Endothelial cell of umbilical vein (primary cell): Measurements from ENCODE around the gene VPS9D1. TPM values are rescaled to one million over a fixed set of nuclear protein-coding genes. Genes with fewer than 3 reads are reported as not detected.
"Not testable (repeated sequence)": the region's sequence is repeated elsewhere in the genome, so short reads cannot be mapped to it uniquely, and the experiment has no call there.

Source experiments
- BruUV-seq: library from RNA; stranded (reverse); fragments of 400-500 nt; replicated peaks from 2 replicates; lab custom pipeline; 2021; lab: Mats Ljungman, UMichigan
- CTCF ChIA-PET: fragments of 300-600, 350-600 bp; sonication (Branson Sonifier 250); formaldehyde crosslinking; loops from one replicate; lab custom pipeline; 2021; ENCODE audit warnings: antibody characterized with exemption, inconsistent platforms; lab: Charles Lee
- POLR2A ChIA-PET: fragments of 300-600, 350-600 bp; sonication (Branson Sonifier 250); formaldehyde crosslinking; loops from one replicate; lab custom pipeline; 2021; ENCODE audit warnings: antibody characterized with exemption, inconsistent platforms; lab: Charles Lee
- DNase-seq: peaks from one replicate; pipeline ENCODE4 v3.0.0-alpha.2; 2011; ENCODE audit warnings: low read depth, low spot score
- FAIRE-seq: peaks from 2 replicates; lab custom pipeline; 2011; peaks lifted over from hg19 to GRCh38; lab: Jason Lieb, UNC
- H2AFZ ChIP-seq: 2 replicates; pipeline ENCODE4 v1.6.0; 2012; ENCODE audit warnings: low read depth, low read length, control low read depth, inconsistent platforms
- H3K27ac ChIP-seq: 2 replicates; pipeline ENCODE4 v1.5.1; 2011; ENCODE audit warnings: low read depth, mild to moderate bottlenecking, control low read depth, low read length, moderate library complexity; ENCODE audit not compliant: insufficient read depth
- H3K27me3 ChIP-seq, 2 experiments: 2 replicates each; pipeline versions ENCODE4 v1.6.0 to v1.6.1; 2011; ENCODE audit warnings: low read length in 2 of 2, mixed read lengths in 1 of 2; ENCODE audit not compliant: control insufficient read depth in 2 of 2, insufficient read depth in 2 of 2
- H3K36me3 ChIP-seq, 2 experiments: 2 replicates in 1 of 2; 3 replicates in 1 of 2; pipeline ENCODE4 v1.5.1; 2011; ENCODE audit warnings: low read length in 2 of 2, mild to moderate bottlenecking in 1 of 2, moderate library complexity in 1 of 2; ENCODE audit not compliant: control insufficient read depth in 2 of 2, insufficient read depth in 2 of 2; ENCODE audit errors: extremely low read depth in 1 of 2
- H3K4me1 ChIP-seq: 3 replicates; pipeline ENCODE4 v1.5.1; 2011; ENCODE audit warnings: mild to moderate bottlenecking, low read length; ENCODE audit not compliant: control insufficient read depth, insufficient read depth; ENCODE audit errors: extremely low read depth
- H3K4me2 ChIP-seq: 2 replicates; pipeline ENCODE4 v1.6.1; 2011; ENCODE audit warnings: low read length, control low read depth, mixed read lengths; ENCODE audit not compliant: insufficient read depth
- H3K4me3 ChIP-seq, 3 experiments: fragments of 200-600 bp in 1 of 3; sonication (generic), shearing (Covaris generic) in 1 of 3; replicated peaks in 1 of 3; 2 replicates each; pipeline ENCODE4 v1.5.1; 2011 to 2016; ENCODE audit warnings: control low read depth in 3 of 3, low read length in 3 of 3, mild to moderate bottlenecking in 2 of 3, inconsistent platforms in 1 of 3, low read depth in 1 of 3, moderate library complexity in 1 of 3; ENCODE audit not compliant: insufficient read depth in 1 of 3
- H3K79me2 ChIP-seq: 2 replicates; pipeline ENCODE4 v1.6.0; 2012; ENCODE audit warnings: low read length, inconsistent platforms; ENCODE audit not compliant: control insufficient read depth, insufficient read depth
- H3K9ac ChIP-seq: replicated peaks from 2 replicates; pipeline ENCODE3; 2011; ENCODE audit warnings: low read length, control low read depth; ENCODE audit not compliant: insufficient read depth; ENCODE audit errors: extremely low read depth
- H3K9me1 ChIP-seq: replicated peaks from 3 replicates; pipeline ENCODE4 v1.6.0; 2011; ENCODE audit warnings: mild to moderate bottlenecking, low read length; ENCODE audit not compliant: control insufficient read depth, insufficient read depth; ENCODE audit errors: extremely low read depth
- H3K9me3 ChIP-seq: replicated peaks from 2 replicates; pipeline ENCODE4 v1.5.1; 2012; ENCODE audit warnings: low read length, inconsistent platforms; ENCODE audit not compliant: control insufficient read depth, insufficient read depth
- H4K20me1 ChIP-seq: replicated peaks from 2 replicates; pipeline ENCODE3; 2011; ENCODE audit warnings: mild to moderate bottlenecking, low read length; ENCODE audit not compliant: control insufficient read depth, insufficient read depth; ENCODE audit errors: extremely low read depth
- dilution Hi-C: fragments of 300-500 bp; cut with MboI; formaldehyde crosslinking; loops from one replicate; pipeline ENCODE4 v1.15.0; 2019; ENCODE audit warnings: low sequenced_read_pairs; ENCODE audit not compliant: extremely low pct_ligation_motif_present
- intact Hi-C: fragments of 100-400 bp; cut with micrococcal nuclease; formaldehyde crosslinking; loops from one replicate; pipeline ENCODE4 v1.10.0; 2022
- polyA plus RNA-seq, 4 experiments: library from polyadenylated mRNA; depleted of rRNA in 3 of 4; stranded (reverse) in 3 of 4; unstranded in 1 of 4; fragments of >200 nt; gene quantifications; 2 replicates each; pipeline versions ENCODE4 v1.2.1 to v1.2.3, GENCODE V29; 2011 to 2012; ENCODE audit warnings: missing spikeins in 1 of 4
- total RNA-seq: library from RNA; stranded (reverse); gene quantifications from 2 replicates; pipeline ENCODE4 v1.2.3, GENCODE V29; 2021
- TF ChIP-seq, protein P1 (sequence below), 2 donors: IDR thresholded peaks; 1 replicate in 1 of 2; 2 replicates in 1 of 2; pipeline ENCODE4 v1.5.1; 2011; ENCODE audit warnings: low read length in 2 of 2, mild to moderate bottlenecking in 2 of 2, moderate library complexity in 2 of 2, control low read depth in 1 of 2, inconsistent platforms in 1 of 2, low read depth in 1 of 2; ENCODE audit not compliant: insufficient read depth in 1 of 2; ENCODE audit errors: extremely low read depth in 1 of 2

Gene VPS9D1
- total and polyA plus RNA-seq, 2 donors (not counting 3 experiments of a cell fraction or from before 2014, with no cell fraction given): 15.5 to 17.3 TPM

DNA sequence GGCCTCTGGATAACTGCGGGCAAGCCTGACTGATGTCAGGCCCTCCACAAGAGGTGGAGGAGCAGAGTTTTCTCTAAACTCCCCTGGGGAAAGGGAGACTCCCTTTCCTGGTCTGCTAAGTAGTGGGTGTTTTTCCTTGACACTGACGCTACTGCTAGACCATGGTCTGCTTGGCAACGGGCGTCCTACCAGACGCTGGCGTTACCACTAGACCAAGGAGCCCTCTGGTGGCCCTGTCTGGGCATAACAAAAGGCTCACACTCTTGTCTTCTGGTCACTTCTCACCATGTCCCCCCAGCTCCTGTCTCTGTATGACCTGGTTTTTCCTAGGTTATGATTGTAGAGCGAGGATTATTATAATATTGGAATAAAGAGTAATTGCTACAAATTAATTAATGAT is 53.7 kb downstream of the VPS9D1 start:
- H3K4me2 ChIP-seq, POLR2A ChIA-PET, H3K36me3 ChIP-seq, H3K79me2 ChIP-seq, H3K4me3 ChIP-seq, H3K9ac ChIP-seq, H4K20me1 ChIP-seq, H3K27ac ChIP-seq, H3K4me1 ChIP-seq, BruUV-seq, intact Hi-C loops, H3K27me3 ChIP-seq, dilution Hi-C loops, H2AFZ ChIP-seq, H3K9me3 ChIP-seq, H3K9me1 ChIP-seq: not testable (repeated sequence)
- CTCF ChIA-PET: interaction anchor here (1.2 kb wide), 2 partner anchors 52 to 110 kb away, joined by 3 to 8 read pairs; no protein-coding TSS in a partner anchor
- TF ChIP-seq, protein P1, sequence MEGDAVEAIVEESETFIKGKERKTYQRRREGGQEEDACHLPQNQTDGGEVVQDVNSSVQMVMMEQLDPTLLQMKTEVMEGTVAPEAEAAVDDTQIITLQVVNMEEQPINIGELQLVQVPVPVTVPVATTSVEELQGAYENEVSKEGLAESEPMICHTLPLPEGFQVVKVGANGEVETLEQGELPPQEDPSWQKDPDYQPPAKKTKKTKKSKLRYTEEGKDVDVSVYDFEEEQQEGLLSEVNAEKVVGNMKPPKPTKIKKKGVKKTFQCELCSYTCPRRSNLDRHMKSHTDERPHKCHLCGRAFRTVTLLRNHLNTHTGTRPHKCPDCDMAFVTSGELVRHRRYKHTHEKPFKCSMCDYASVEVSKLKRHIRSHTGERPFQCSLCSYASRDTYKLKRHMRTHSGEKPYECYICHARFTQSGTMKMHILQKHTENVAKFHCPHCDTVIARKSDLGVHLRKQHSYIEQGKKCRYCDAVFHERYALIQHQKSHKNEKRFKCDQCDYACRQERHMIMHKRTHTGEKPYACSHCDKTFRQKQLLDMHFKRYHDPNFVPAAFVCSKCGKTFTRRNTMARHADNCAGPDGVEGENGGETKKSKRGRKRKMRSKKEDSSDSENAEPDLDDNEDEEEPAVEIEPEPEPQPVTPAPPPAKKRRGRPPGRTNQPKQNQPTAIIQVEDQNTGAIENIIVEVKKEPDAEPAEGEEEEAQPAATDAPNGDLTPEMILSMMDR (IDR thresholded peaks at IDR 0.05; ENCODE audit: extremely low read depth in 1 of 2, insufficient read depth in 1 of 2, low read depth in 1 of 2, low read length in 2 of 2): peak in 1 of 2 donors; percentile 36
- peak; percentile 42 for FAIRE-seq
- peak; percentile 24 for DNase-seq

GRCh38 chr16:89664238-89664637 is 56.5 kb downstream of the VPS9D1 start:
- POLR2A ChIA-PET, H3K9me1 ChIP-seq, H2AFZ ChIP-seq, H3K36me3 ChIP-seq, H3K4me1 ChIP-seq, dilution Hi-C loops, H3K4me2 ChIP-seq, intact Hi-C loops, BruUV-seq, DNase-seq, H3K9ac ChIP-seq, H3K27me3 ChIP-seq, FAIRE-seq, CTCF ChIA-PET, H3K27ac ChIP-seq, H3K9me3 ChIP-seq, H4K20me1 ChIP-seq, H3K79me2 ChIP-seq, H3K4me3 ChIP-seq: not testable (repeated sequence)
